Neural progenitor cell (in vitro differentiated cells): ENCODE results near the gene CABYR. TPM values are rescaled to one million over a fixed set of nuclear protein-coding genes. Genes with fewer than 3 reads are reported as not detected.
"Not testable (repeated sequence)": the region's sequence is repeated elsewhere in the genome, so short reads cannot be mapped to it uniquely, and the experiment has no call there.

Experiments used
- DNase-seq: peaks from one replicate; pipeline ENCODE4 v3.0.0-alpha.2; 2016; ENCODE audit warnings: low spot score
- H2AFZ ChIP-seq: fragments of 200-600 bp; sonication (generic); replicated peaks from 2 replicates; pipeline ENCODE4 v1.6.1; 2016; ENCODE audit warnings: antibody characterized with exemption
- H3F3A ChIP-seq: fragments of 200-600 bp; sonication (generic); 2 replicates; pipeline ENCODE4 v1.6.1; 2016; ENCODE audit warnings: antibody characterized with exemption, low read depth
- H3K27ac ChIP-seq: fragments of 200-600 bp; sonication (generic); 2 replicates; pipeline ENCODE4 v1.5.1; 2016; ENCODE audit warnings: mild to moderate bottlenecking
- H3K27me3 ChIP-seq: fragments of 200-600 bp; sonication (generic); 2 replicates; pipeline ENCODE4 v1.6.1; 2016; ENCODE audit warnings: mild to moderate bottlenecking, moderate library complexity
- H3K36me3 ChIP-seq: fragments of 200-600 bp; sonication (generic); 2 replicates; pipeline ENCODE4 v1.5.1; 2016
- H3K4me1 ChIP-seq: fragments of 200-600 bp; sonication (generic); 2 replicates; pipeline ENCODE4 v1.6.1; 2016; ENCODE audit warnings: mixed run types
- H3K4me2 ChIP-seq: fragments of 200-600 bp; sonication (generic); 2 replicates; pipeline ENCODE4 v1.6.1; 2016
- H3K4me3 ChIP-seq: fragments of 200-600 bp; sonication (generic); 2 replicates; pipeline ENCODE4 v1.5.1; 2016
- H3K79me2 ChIP-seq: fragments of 200-600 bp; sonication (generic); 2 replicates; pipeline ENCODE4 v1.6.1; 2016; ENCODE audit warnings: low read depth
- H3K9ac ChIP-seq: fragments of 200-600 bp; sonication (generic); 2 replicates; pipeline ENCODE4 v1.6.1; 2016
- H3K9me3 ChIP-seq: fragments of 200-600 bp; sonication (generic); 2 replicates; pipeline ENCODE4 v1.5.1; 2016; ENCODE audit warnings: low read depth
- H4K20me1 ChIP-seq: fragments of 200-600 bp; sonication (generic); 2 replicates; pipeline ENCODE4 v1.6.1; 2016; ENCODE audit warnings: low read depth
- H3K27ac Mint-ChIP-seq: 3 replicates; pipeline ENCODE4 v1.8.0; 2021; ENCODE audit warnings: mixed read lengths
- H3K27me3 Mint-ChIP-seq: 2 replicates; pipeline ENCODE4 v1.8.0; 2022; ENCODE audit warnings: low read depth, mild to moderate bottlenecking, inconsistent platforms, moderate library complexity, mixed read lengths; ENCODE audit not compliant: insufficient read depth
- H3K36me3 Mint-ChIP-seq: 3 replicates; pipeline ENCODE4 v1.8.0; 2021; ENCODE audit warnings: mixed read lengths
- H3K4me1 Mint-ChIP-seq: 3 replicates; pipeline ENCODE4 v1.8.0; 2021; ENCODE audit warnings: mixed read lengths
- H3K4me3 Mint-ChIP-seq: 3 replicates; pipeline ENCODE4 v1.8.0; 2021; ENCODE audit warnings: mild to moderate bottlenecking, moderate library complexity, mixed read lengths
- H3K9me3 Mint-ChIP-seq: 3 replicates; pipeline ENCODE4 v1.8.0; 2020; ENCODE audit warnings: mixed read lengths
- EZH2 ChIP-seq: fragments of 200-600 bp; sonication (generic); IDR thresholded peaks from 2 replicates; pipeline ENCODE4 v1.6.1; 2017; ENCODE audit warnings: antibody characterized with exemption, mild to moderate bottlenecking, moderate library complexity
- EZH2phosphoT487 ChIP-seq: fragments of 200-600 bp; sonication (generic); IDR thresholded peaks from 2 replicates; pipeline ENCODE4 v1.6.1; 2017; ENCODE audit warnings: antibody characterized with exemption
- total RNA-seq: library from RNA; depleted of rRNA; stranded (reverse); fragments of >200 nt; gene quantifications from 2 replicates; pipeline ENCODE4 v1.2.3, GENCODE V29; 2015; ENCODE audit warnings: low replicate concordance
- TF ChIP-seq, protein P1 (sequence below): fragments of 200-600 bp; sonication (generic); IDR thresholded peaks from 2 replicates; pipeline ENCODE4 v1.5.1; 2017; ENCODE audit warnings: antibody characterized with exemption, mild to moderate bottlenecking

The CABYR gene
- total RNA-seq, 1 donor from 2014 or later: 12.0 TPM

DNA sequence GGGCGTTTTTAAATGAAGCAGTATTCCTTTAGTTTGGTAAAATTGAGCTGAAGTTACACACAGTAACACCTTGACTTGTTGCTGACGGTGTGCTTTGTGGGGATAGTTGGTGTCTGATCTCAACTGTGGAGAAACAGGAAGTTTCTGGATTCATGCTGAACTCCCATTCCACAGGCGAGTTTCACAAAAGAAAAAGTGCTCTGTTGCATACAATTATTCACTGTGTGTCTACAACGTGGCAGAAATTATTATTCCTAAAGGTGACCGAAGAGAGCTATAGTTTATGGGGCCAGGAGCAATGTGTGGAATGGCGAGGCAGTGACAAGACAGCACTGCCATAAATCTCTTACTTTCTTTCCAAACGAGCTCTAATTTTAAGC, 463 bp upstream of the CABYR start:
- Histone ChIP-seq H3K36me3 (no peaks in the 10 kb centered on the region), H3K9ac (no peak overlapping the region), H2AFZ (peak overlapping the region; percentile 71), H3K4me3 (peak overlapping the region; percentile 55), H4K20me1 (no peaks in the 10 kb centered on the region), H3K27me3 (no peaks in the 10 kb centered on the region), H3K9me3 (no peaks in the 10 kb centered on the region), H3K4me2 (peak overlapping the region; percentile 68), H3K79me2 (no peaks in the 10 kb centered on the region), H3K27ac (no peak overlapping the region), H3K4me1 (no peaks in the 10 kb centered on the region), H3F3A (no peaks in the 10 kb centered on the region)
- Mint-ChIP-seq H3K9me3 (peaks cover 3% of the 10 kb centered on the region), H3K27ac (no peak overlapping the region), H3K27me3 (no peaks in the 10 kb centered on the region), H3K4me1 (peaks cover 11% of the 10 kb centered on the region), H3K4me3 (peak overlapping the region; percentile 90), H3K36me3 (peaks cover 3% of the 10 kb centered on the region)
- TF ChIP-seq EZH2phosphoT487 (no peak), EZH2 (no peak)
- TF ChIP-seq, protein P1, sequence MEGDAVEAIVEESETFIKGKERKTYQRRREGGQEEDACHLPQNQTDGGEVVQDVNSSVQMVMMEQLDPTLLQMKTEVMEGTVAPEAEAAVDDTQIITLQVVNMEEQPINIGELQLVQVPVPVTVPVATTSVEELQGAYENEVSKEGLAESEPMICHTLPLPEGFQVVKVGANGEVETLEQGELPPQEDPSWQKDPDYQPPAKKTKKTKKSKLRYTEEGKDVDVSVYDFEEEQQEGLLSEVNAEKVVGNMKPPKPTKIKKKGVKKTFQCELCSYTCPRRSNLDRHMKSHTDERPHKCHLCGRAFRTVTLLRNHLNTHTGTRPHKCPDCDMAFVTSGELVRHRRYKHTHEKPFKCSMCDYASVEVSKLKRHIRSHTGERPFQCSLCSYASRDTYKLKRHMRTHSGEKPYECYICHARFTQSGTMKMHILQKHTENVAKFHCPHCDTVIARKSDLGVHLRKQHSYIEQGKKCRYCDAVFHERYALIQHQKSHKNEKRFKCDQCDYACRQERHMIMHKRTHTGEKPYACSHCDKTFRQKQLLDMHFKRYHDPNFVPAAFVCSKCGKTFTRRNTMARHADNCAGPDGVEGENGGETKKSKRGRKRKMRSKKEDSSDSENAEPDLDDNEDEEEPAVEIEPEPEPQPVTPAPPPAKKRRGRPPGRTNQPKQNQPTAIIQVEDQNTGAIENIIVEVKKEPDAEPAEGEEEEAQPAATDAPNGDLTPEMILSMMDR: no peak
- DNase-seq: no peak

DNA sequence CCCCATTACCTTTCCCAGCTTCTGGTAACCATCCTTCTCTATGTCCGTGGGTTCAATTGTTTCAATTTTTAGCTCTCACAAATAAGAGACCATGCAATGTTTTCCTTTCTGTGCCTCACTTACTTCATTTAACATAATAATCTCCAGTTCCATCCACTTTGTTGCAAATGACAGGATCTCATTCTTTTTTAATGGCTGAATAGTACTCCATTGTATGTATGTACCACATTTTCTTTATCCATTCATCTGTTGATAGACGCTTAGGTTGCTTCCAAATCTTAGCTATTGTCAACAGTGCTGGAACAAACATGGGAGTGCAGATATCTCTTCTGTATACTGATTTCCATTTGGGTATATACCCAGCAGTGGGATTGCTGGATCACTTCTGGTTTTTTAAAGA, 1.8 kb downstream of the CABYR start:
- DNase-seq: no peak
- H4K20me1 ChIP-seq: no peaks in the 10 kb centered on the region
- no peak overlapping the region for H3K27ac Mint-ChIP-seq

DNA sequence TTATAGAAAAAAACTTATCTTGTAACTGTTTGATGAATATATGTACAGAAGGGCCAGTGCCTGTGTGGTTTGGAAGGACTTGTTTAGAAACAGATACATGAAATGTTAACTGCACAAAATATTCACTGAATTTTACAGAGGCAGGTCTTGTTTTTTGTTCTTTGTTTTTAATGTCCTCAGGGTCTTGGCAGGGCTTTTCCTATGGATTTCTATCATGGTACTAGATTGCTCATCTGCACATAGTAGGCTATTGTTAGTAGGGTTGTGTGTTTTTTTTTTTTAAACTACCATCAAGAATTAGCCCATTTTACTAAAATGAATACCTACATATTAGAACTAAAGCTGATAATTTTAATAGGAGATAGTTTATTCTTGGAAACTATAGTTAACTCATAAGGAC, 3.5 kb downstream of the CABYR start:
- Histone ChIP-seq H3K9me3 (no peaks in the 10 kb centered on the region), H3K27ac (no peak overlapping the region), H3K4me1 (no peaks in the 10 kb centered on the region), H3K4me3 (no peak overlapping the region), H3K27me3 (no peaks in the 10 kb centered on the region), H3K4me2 (no peak overlapping the region), H3K9ac (no peak overlapping the region), H2AFZ (no peak overlapping the region), H3K36me3 (no peaks in the 10 kb centered on the region), H3F3A (no peaks in the 10 kb centered on the region), H4K20me1 (no peaks in the 10 kb centered on the region), H3K79me2 (no peaks in the 10 kb centered on the region)
- Mint-ChIP-seq H3K9me3 (peaks cover 3% of the 10 kb centered on the region), H3K27me3 (no peaks in the 10 kb centered on the region), H3K4me1 (peaks cover 7% of the 10 kb centered on the region), H3K27ac (no peak overlapping the region), H3K4me3 (no peak overlapping the region), H3K36me3 (peaks cover 6% of the 10 kb centered on the region)
- DNase-seq: no peak
- TF ChIP-seq, protein P1: no peak

More for the DNA sequence above, 1.8 kb downstream of the CABYR start:
- TF ChIP-seq EZH2 (no peak), EZH2phosphoT487 (no peak)
- TF ChIP-seq, protein P1: no peak
- H3K4me3 Mint-ChIP-seq: no peak overlapping the region
- Histone ChIP-seq H3K9me3 (no peaks in the 10 kb centered on the region), H3K36me3 (no peaks in the 10 kb centered on the region), H3K4me2 (no peak overlapping the region), H3F3A (no peaks in the 10 kb centered on the region), H3K4me3 (no peak overlapping the region), H3K79me2 (no peaks in the 10 kb centered on the region), H3K27ac (no peak overlapping the region), H3K4me1 (no peaks in the 10 kb centered on the region), H3K27me3 (no peaks in the 10 kb centered on the region), H3K9ac (no peak overlapping the region), H2AFZ (no peak overlapping the region)
- peaks cover 11% of the 10 kb centered on the region for H3K4me1 Mint-ChIP-seq
- no peaks in the 10 kb centered on the region for H3K27me3 Mint-ChIP-seq
- H3K9me3 Mint-ChIP-seq: peaks cover 3% of the 10 kb centered on the region
- H3K36me3 Mint-ChIP-seq: peaks cover 6% of the 10 kb centered on the region

DNA sequence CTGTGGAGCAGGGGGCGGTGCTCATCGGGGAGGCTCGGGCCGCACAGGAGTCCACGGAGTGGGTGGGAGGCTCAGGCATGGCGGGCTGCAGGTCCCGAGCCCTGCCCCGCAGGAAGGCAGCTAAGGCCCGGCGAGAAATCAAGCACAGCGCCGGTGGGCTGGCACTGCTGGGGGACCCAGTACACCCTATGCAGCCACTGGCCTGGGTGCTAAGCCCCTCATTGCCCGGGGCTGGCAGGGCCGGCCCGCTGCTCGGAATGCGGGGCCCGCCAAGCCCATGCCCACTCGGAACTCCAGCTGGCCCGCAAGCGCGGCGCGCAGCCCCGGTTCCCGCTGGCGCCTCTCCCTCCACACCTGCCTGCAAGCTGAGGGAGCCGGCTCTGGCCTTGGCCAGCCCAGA, 10.7 kb downstream of the CABYR start:
- DNase-seq, H3K4me2 ChIP-seq, H3K27me3 Mint-ChIP-seq, H3K27ac ChIP-seq, H3K4me1 ChIP-seq, H2AFZ ChIP-seq, H3K4me3 ChIP-seq, H3K36me3 ChIP-seq, H3K4me3 Mint-ChIP-seq, H4K20me1 ChIP-seq, H3K27ac Mint-ChIP-seq, H3K4me1 Mint-ChIP-seq, H3K9me3 Mint-ChIP-seq, H3K79me2 ChIP-seq, H3K9me3 ChIP-seq, H3K27me3 ChIP-seq, H3F3A ChIP-seq, H3K9ac ChIP-seq: not testable (repeated sequence)
- peaks cover 22% of the 10 kb centered on the region for H3K36me3 Mint-ChIP-seq
